Gastrocnemius medialis (tissue), 4 donors: Measurements from ENCODE around the gene ANKRD17. TPM values are rescaled to one million over a fixed set of nuclear protein-coding genes. Genes with fewer than 3 reads are reported as not detected.

ENCODE experiments used
- ATAC-seq, 2 donors: fragments of 150-250 bp; one replicate each; pipeline ENCODE4 v1.9.1; 2016
- DNase-seq, 2 donors: peaks; one replicate each; pipeline ENCODE4 v3.0.0-alpha.2; 2019
- H3K27ac ChIP-seq, 4 donors: fragments of 200-600 bp; sonication (generic); 1 replicate in 1 of 4; 2 replicates in 3 of 4; pipeline ENCODE4 v1.5.1; 2016 to 2018; ENCODE audit warnings: mild to moderate bottlenecking in 2 of 4, moderate library complexity in 1 of 4
- H3K27me3 ChIP-seq, 3 donors: fragments of 200-600 bp; sonication (generic) in 2 of 3; 1 replicate in 1 of 3; 2 replicates in 2 of 3; pipeline versions ENCODE4 v1.5.1 to v1.6.0; 2016 to 2019; ENCODE audit warnings: mild to moderate bottlenecking in 1 of 3, moderate library complexity in 1 of 3
- H3K36me3 ChIP-seq, 2 donors: fragments of 200-600 bp; sonication (generic) in 1 of 2; one replicate each; pipeline ENCODE4 v1.5.1; 2017 to 2018
- H3K4me1 ChIP-seq, 2 donors: fragments of 200-600 bp; sonication (generic) in 1 of 2; one replicate each; pipeline ENCODE4 v1.5.1; 2016 to 2017; ENCODE audit warnings: mild to moderate bottlenecking in 2 of 2
- H3K4me3 ChIP-seq, 4 donors: fragments of 200-600 bp; sonication (generic) in 3 of 4; 1 replicate in 1 of 4; 2 replicates in 3 of 4; pipeline ENCODE4 v1.5.1; 2016 to 2019; ENCODE audit warnings: mild to moderate bottlenecking in 2 of 4
- H3K9me3 ChIP-seq, 3 donors: fragments of 200-600 bp; sonication (generic) in 2 of 3; 1 replicate in 1 of 3; 2 replicates in 2 of 3; pipeline ENCODE4 v1.5.1; 2016 to 2019
- CTCF ChIP-seq, 5 experiments: fragments of 450-650 bp in 3 of 5; fragments of 200-600 bp in 2 of 5; sonication (generic) in 2 of 5; IDR thresholded peaks in 4 of 5; conservative IDR thresholded peaks in 1 of 5; 1 replicate in 4 of 5; 2 replicates in 1 of 5; pipeline ENCODE4 v1.5.1; 2016 to 2019; ENCODE audit warnings: antibody characterized with exemption in 5 of 5, mild to moderate bottlenecking in 3 of 5, moderate library complexity in 3 of 5
- POLR2A ChIP-seq, 2 donors: fragments of 450-650 bp; IDR thresholded peaks; one replicate each; pipeline ENCODE4 v1.6.1; 2017; ENCODE audit warnings: antibody characterized with exemption in 2 of 2, mild to moderate bottlenecking in 2 of 2, moderate library complexity in 2 of 2
- in situ Hi-C, 4 donors: fragments of 200-750 bp; cut with MboI; loops; one replicate each; pipeline versions ENCODE4 v1.15.0 to v1.8.0; 2017; ENCODE audit warnings: low sequenced_read_pairs in 4 of 4
- intact Hi-C: fragments of 100-400 bp; cut with DNase I; formaldehyde crosslinking; loops from one replicate; pipeline ENCODE4 v1.15.1; 2023; ENCODE audit warnings: low total_unique reads
- total RNA-seq, 4 donors: library from RNA; depleted of rRNA; stranded (reverse); fragments of >200 nt; gene quantifications; one replicate each; pipeline versions ENCODE4 v1.1.0 to v1.2.3, GENCODE V29; 2016

The ANKRD17 gene
- total RNA-seq, 4 donors from 2014 or later, result 40.8 to 68.5 (median 54.8) TPM

DNA sequence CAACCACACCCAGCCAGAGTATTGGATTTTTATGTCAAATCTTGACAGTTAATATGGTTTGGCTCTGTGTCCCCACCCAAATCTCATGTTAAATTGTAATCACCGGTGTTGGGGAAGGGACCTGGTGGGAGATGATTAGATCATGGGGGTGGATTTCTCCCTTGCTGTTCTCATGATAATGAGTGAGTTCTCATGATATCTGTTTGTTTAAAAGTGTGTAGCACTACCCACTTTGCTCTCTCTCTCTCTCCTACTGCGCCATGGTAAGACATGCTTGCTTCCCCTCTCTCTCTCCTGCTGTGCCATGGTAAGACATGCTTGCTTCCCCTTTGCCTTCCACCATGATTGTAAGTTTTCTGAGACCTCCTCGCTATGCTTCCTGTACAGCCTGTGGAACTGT, 102.2 kb downstream of the ANKRD17 start:
- DNase-seq (no peak), ATAC-seq (no peak)
- no peak overlapping the region for H3K27ac ChIP-seq
- in situ Hi-C loops, result no loop called here
- H3K4me3 ChIP-seq, result no peak overlapping the region
- H3K9me3 ChIP-seq, result no peaks in the 10 kb centered on the region
- H3K36me3 ChIP-seq, result peaks cover 0 to 38% of the 10 kb centered on the region in 2 donors
- H3K4me1 ChIP-seq, result no peaks in the 10 kb centered on the region
- no peak for TF ChIP-seq POLR2A (IDR thresholded peaks at IDR 0.05)
- no peak for TF ChIP-seq CTCF (IDR thresholded peaks at IDR 0.05 in 4 of 5, conservative IDR thresholded peaks at IDR 0.05 in 1 of 5)
- no peaks in the 10 kb centered on the region for H3K27me3 ChIP-seq
- intact Hi-C loops, result no loop called here

GRCh38 chr4:73152893-73153292, 105.7 kb downstream of the ANKRD17 start:
- no peaks in the 10 kb centered on the region for H3K4me1 ChIP-seq
- DNase-seq (no peak), ATAC-seq (no peak)
- no peak for TF ChIP-seq POLR2A (IDR thresholded peaks at IDR 0.05)
- TF ChIP-seq CTCF (IDR thresholded peaks at IDR 0.05 in 4 of 5, conservative IDR thresholded peaks at IDR 0.05 in 1 of 5), result no peak
- no peaks in the 10 kb centered on the region for H3K27me3 ChIP-seq
- H3K27ac ChIP-seq, result no peak overlapping the region
- H3K9me3 ChIP-seq, result no peaks in the 10 kb centered on the region
- peaks cover 0 to 62% of the 10 kb centered on the region in 2 donors for H3K36me3 ChIP-seq
- intact Hi-C loops, result no loop called here
- in situ Hi-C loops, result no loop called here
- no peak overlapping the region for H3K4me3 ChIP-seq

- no peak for ATAC-seq
- in situ Hi-C loops (loop anchor here in 1 of 4 donors (25.0 kb wide), 1 partner anchor 119 kb away; the partner anchor contains the start of gene ANKRD17), intact Hi-C loops (loop anchor here (1.0 kb wide), 1 partner anchor 15 kb away; no protein-coding TSS in a partner anchor)
- H3K27ac ChIP-seq, result no peak overlapping the region
- no peak overlapping the region for H3K4me3 ChIP-seq
- TF ChIP-seq POLR2A (IDR thresholded peaks at IDR 0.05) (no peak), CTCF (IDR thresholded peaks at IDR 0.05 in 4 of 5, conservative IDR thresholded peaks at IDR 0.05 in 1 of 5) (no peak)
- H3K27me3 ChIP-seq, result no peaks in the 10 kb centered on the region
- H3K4me1 ChIP-seq, result peaks cover 0 to 6% of the 10 kb centered on the region in 2 donors
- no peak for DNase-seq
- no peaks in the 10 kb centered on the region for H3K9me3 ChIP-seq
- H3K36me3 ChIP-seq, result peaks cover 0 to 77% of the 10 kb centered on the region in 2 donors
These were observed 115.5 kb downstream of the ANKRD17 start for GRCh38 chr4:73142995-73143547.

DNA sequence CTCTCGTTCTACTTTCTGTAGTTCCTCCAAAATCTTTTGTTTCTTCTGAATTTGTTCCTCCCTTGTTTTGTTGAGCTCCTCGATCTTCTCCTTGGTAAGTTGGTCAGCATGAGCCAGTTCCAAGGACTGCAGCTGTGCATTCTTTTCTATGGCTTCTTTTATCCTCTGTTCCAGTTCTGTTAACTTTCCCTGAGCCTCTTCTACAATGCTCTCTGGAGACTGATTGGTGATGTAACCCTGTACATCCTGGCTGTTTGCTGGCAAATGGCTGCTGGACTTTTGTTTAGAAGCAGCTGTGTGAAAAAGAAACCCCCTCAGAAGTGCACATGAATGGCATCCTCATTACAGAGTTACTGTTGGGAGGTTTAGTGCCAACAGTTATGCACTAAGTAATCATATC, 118.6 kb downstream of the ANKRD17 start:
- Histone ChIP-seq H3K36me3 (peaks cover 0 to 60% of the 10 kb centered on the region in 2 donors), H3K27me3 (no peaks in the 10 kb centered on the region), H3K4me1 (peaks cover 0 to 6% of the 10 kb centered on the region in 2 donors), H3K4me3 (no peak overlapping the region), H3K9me3 (no peaks in the 10 kb centered on the region), H3K27ac (peak overlapping the region in 2 of 4 donors; percentile 10 to 33)
- intact Hi-C loops, result no loop called here
- in situ Hi-C loops, result loop anchor here in 3 of 4 donors (10.0 to 25.0 kb wide), 2 partner anchors 115 to 122 kb away; partner anchors contain the start of gene ANKRD17 (in 3 of the 3)
- ATAC-seq (peak in 1 of 2 donors; percentile 39), DNase-seq (no peak)
- TF ChIP-seq CTCF (IDR thresholded peaks at IDR 0.05 in 4 of 5, conservative IDR thresholded peaks at IDR 0.05 in 1 of 5) (no peak), POLR2A (IDR thresholded peaks at IDR 0.05) (no peak)
